Measurements from ENCODE around the gene MCAM.

Gene MCAM

GRCh38 chr11:119266063-119266462 is 50.9 kb downstream of the MCAM start:
- TF ChIP-seq CTCF (IDR thresholded peaks at IDR 0.05; ENCODE audit: insufficient read depth, low read depth, low read length, missing control alignments): no peak
- DNase-seq (ENCODE audit: low read depth): no peak
- no peak overlapping the region for H3K4me3 ChIP-seq (ENCODE audit: low read length)

GRCh38 chr11:119263352-119263940 is 53.5 kb downstream of the MCAM start:
- DNase-seq (ENCODE audit: low read depth): no peak
- TF ChIP-seq CTCF (IDR thresholded peaks at IDR 0.05; ENCODE audit: insufficient read depth, low read depth, low read length, missing control alignments): no peak

DNA sequence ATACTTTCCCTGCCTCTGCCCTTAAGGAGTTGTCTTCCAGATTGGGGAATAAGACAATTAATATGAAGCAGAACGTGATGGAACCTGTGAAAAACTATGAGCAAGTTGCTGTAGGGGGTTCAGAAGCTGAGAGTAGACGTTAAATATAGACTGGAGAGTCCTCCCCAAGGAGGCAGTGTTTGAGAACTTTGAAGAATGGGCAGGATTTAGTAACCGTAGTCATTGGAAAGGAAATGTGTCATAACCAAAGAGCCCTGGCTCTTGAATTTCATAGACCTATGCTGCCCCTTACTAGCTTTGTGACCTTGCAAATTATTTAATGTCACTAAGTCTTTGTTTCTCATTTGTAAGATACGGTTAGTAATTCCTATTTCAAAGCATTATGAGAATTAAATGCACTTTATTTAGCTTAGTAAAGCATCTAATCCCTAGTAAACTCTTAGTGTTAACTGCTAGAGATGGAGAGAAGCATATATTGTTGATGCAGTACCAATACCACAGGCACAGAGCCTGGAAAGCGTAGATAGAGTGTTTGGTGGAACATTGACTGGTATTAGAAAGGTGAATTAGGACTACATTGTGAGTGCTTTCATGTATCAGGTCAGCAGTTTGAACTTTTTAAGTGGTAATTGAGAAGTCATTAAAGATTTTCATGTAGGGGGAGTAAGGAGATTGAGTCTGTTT is 54.1 kb downstream of the MCAM start:
- peak; percentile 66 for DNase-seq (ENCODE audit: low read depth)
- H3K4me3 ChIP-seq (ENCODE audit: low read length): no peak overlapping the region

More at GRCh38 chr11:119263352-119263940, 53.5 kb downstream of the MCAM start:
- H3K4me3 ChIP-seq (ENCODE audit: low read length): no peak overlapping the region

DNA sequence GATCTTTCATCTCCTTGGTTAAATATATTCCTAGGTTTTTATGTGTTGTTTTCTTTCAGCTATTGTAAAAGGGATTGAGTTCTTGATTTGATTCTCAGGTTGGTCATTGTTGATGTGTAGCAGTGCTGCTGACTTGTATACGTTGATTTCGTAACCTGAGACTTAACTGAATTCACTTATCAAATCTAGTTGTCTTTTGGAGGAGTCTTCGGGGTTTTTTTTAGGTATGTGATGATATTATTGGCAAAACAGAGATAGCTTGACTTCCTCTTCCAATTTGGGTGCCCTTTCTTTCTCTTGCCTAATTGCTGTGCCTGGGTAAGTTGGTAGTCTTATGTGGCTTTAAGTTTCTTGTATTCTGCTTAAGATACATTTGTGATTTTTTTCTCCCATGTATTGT is 57.9 kb downstream of the MCAM start:
- DNase-seq (ENCODE audit: low read depth): no peak
- TF ChIP-seq CTCF (IDR thresholded peaks at IDR 0.05; ENCODE audit: insufficient read depth, low read depth, low read length, missing control alignments): no peak
- H3K4me3 ChIP-seq (ENCODE audit: low read length): no peak overlapping the region

More for the DNA sequence above, 54.1 kb downstream of the MCAM start:
- TF ChIP-seq CTCF (IDR thresholded peaks at IDR 0.05; ENCODE audit: insufficient read depth, low read depth, low read length, missing control alignments): no peak
